Omental fat pad (tissue), 4 donors: ENCODE results near the gene HNF1A. TPM values are rescaled to one million over a fixed set of nuclear protein-coding genes. Genes with fewer than 3 reads are reported as not detected.

Experiments used
- ATAC-seq: fragments of 150-250 bp; one replicate; pipeline ENCODE4 v1.9.1; 2016; ENCODE audit warnings: mild to moderate bottlenecking, moderate library complexity; ENCODE audit not compliant: low FRiP score
- DNase-seq: peaks from one replicate; pipeline ENCODE4 v3.0.0-alpha.2; 2019; ENCODE audit warnings: low spot score
- total RNA-seq, 4 donors: library from RNA; depleted of rRNA; stranded (reverse); fragments of >200 nt; gene quantifications; one replicate each; pipeline ENCODE4 v1.1.0, GENCODE V29; 2016
- TF ChIP-seq, protein P1 (sequence below), 3 donors: fragments of 450-650 bp; IDR thresholded peaks; one replicate each; pipeline ENCODE4 v1.5.1; 2016 to 2017; ENCODE audit warnings: antibody characterized with exemption in 3 of 3, mild to moderate bottlenecking in 3 of 3, moderate library complexity in 2 of 3

The HNF1A gene
- not detected for total RNA-seq

DNA sequence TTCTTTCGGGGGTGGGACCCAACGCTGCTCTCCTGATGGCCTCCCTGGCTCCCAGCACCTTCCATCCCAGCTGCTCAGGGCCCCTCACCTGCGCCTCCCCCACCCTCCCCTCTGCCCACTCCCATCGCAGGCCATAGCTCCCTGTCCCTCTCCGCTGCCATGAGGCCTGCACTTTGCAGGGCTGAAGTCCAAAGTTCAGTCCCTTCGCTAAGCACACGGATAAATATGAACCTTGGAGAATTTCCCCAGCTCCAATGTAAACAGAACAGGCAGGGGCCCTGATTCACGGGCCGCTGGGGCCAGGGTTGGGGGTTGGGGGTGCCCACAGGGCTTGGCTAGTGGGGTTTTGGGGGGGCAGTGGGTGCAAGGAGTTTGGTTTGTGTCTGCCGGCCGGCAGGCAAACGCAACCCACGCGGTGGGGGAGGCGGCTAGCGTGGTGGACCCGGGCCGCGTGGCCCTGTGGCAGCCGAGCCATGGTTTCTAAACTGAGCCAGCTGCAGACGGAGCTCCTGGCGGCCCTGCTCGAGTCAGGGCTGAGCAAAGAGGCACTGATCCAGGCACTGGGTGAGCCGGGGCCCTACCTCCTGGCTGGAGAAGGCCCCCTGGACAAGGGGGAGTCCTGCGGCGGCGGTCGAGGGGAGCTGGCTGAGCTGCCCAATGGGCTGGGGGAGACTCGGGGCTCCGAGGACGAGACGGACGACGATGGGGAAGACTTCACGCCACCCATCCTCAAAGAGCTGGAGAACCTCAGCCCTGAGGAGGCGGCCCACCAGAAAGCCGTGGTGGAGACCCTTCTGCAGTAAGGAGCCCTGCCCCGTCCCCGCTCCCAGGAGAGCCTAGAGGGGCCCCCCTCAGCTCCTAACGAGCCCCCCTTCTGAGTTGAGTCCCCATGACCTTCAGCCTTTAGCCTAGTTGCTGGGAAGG, at the start of gene HNF1A:
Gene HNF1A, plus strand, starts transcription at position 248 of the 924 bp plus-strand sequence. Its CDS starts 226 bp downstream, at position 474.
- TF ChIP-seq, protein P1, sequence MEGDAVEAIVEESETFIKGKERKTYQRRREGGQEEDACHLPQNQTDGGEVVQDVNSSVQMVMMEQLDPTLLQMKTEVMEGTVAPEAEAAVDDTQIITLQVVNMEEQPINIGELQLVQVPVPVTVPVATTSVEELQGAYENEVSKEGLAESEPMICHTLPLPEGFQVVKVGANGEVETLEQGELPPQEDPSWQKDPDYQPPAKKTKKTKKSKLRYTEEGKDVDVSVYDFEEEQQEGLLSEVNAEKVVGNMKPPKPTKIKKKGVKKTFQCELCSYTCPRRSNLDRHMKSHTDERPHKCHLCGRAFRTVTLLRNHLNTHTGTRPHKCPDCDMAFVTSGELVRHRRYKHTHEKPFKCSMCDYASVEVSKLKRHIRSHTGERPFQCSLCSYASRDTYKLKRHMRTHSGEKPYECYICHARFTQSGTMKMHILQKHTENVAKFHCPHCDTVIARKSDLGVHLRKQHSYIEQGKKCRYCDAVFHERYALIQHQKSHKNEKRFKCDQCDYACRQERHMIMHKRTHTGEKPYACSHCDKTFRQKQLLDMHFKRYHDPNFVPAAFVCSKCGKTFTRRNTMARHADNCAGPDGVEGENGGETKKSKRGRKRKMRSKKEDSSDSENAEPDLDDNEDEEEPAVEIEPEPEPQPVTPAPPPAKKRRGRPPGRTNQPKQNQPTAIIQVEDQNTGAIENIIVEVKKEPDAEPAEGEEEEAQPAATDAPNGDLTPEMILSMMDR (IDR thresholded peaks at IDR 0.05) = no peak
- DNase-seq (no peak), ATAC-seq (no peak)

GRCh38 chr12:120928864-120929652, 49.3 kb upstream of the HNF1A start:
- DNase-seq (no peak), ATAC-seq (no peak)

DNA sequence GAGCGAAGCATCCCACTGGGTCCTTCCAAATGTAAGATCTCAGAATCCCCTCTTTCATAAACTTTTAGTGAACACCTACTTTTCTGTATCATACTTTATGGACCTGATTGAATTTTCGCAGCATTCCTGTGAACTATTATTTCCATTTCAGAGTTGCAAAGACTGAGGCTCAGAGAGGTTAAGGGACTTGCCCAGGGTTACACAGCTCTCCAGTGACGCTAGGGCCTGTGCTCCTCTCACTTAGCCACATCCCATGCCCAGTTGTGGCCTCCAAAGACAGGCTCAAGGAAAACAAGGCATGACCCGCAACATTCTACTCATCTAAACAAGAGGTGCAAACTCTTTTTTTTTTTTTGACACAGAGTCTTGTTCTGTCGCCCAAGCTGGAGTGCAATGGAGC, 48.3 kb upstream of the HNF1A start:
- TF ChIP-seq, protein P1 (IDR thresholded peaks at IDR 0.05) = no peak
- DNase-seq = no peak
- ATAC-seq = no peak

More at GRCh38 chr12:120928864-120929652, 49.3 kb upstream of the HNF1A start:
- TF ChIP-seq, protein P1 (IDR thresholded peaks at IDR 0.05) = no peak

DNA sequence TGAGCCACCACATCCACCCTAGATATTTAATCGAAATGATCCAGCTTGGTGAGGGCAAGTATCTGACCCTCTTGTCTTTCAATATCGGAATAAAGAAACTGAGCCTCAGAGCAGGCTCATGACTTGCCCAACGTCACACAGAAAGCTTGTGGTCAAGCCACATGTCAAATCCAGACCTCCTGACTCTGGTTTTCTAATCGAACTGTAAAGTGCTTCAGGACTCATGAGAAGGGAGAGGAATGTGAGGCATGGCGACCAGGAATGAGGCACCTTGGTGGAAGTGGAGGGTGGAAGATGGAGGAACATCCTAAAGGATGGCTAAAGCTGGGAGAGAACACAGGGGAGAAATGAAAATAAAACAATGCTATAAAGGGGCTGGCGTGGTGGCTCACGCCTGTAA, 46.3 kb upstream of the HNF1A start:
- ATAC-seq = no peak
- TF ChIP-seq, protein P1 (IDR thresholded peaks at IDR 0.05) = no peak
- DNase-seq = no peak

- TF ChIP-seq, protein P1 (IDR thresholded peaks at IDR 0.05) = no peak
- ATAC-seq (no peak), DNase-seq (no peak)
These were observed 45.3 kb upstream of the HNF1A start for GRCh38 chr12:120932956-120933526.

DNA sequence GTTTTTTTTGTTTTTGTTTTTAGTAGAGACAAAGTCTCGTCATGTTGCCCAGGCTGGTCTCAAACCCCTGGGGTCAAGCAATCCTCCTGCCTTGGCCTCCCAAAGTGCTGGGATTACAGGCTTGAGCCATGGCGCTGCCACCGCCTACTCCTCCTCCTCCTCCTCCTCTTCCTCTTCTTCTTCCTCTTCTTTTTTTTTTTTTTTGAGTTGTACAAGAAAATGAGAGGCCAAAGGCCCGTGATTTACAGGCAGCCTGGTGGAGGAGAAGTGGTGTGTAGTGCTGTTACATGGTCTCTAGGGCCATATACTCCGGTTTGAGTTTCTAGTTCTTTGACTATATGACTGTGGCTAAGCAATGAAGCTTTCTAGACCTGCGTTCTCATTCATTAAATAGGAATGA, 44.6 kb upstream of the HNF1A start:
- TF ChIP-seq, protein P1 (IDR thresholded peaks at IDR 0.05) = no peak
- no peak for ATAC-seq
- no peak for DNase-seq
